ENCODE measurements around the gene OPRM1.

DNA sequence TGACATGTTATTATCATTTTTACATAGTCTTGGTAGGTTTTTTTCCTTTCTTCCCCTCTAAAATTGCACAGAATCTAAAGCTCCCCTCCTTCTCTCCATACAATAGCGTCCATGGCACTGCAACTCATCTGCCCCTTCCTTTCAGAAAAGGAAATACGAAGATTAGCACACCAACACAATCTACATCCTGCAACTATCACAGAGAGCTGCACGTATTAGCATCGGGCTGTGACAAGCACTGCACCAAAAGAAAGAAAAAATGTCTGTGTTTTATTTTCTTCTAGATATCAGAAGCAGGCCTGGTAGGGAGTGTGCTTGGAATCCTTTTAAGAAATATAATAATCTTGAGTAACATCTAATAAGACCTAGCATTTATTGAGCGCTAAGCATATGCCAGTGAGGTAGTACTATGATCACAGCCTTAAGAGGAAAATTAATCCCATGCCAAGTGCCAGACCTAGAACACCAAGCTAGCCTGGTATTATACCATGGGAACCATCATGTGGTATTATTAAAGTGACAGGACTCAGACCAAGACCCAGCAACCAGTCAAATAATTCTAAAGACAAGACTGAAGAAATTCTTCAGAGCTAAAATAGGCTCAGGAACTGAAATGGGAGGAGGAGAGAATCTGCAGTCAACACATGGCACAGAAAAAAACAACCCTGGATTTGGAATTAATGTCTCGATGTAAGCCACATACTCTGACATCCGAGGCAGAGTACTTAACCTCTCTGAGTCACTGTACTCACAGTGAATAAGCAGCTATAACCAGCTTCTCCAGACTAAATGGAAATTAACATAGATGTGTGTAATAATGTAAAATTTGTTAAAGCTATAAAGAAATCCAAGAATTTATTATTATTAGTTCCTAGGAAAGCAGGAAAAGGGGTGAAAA, 193.2 kb downstream of the OPRM1 start:
- no peak for TF ChIP-seq CTCF (IDR thresholded peaks at IDR 0.05)
- TF ChIP-seq EZH2phosphoT487 (IDR thresholded peaks at IDR 0.05): no peak
